ENCODE results near the gene CASZ1. TPM values are rescaled to one million over a fixed set of nuclear protein-coding genes. Genes with fewer than 3 reads are reported as not detected.

CASZ1 gene
- total RNA-seq, 1 experiment from 2014 or later = 12.6 TPM

GRCh38 chr1:10622910-10623685 lies 173.3 kb downstream of the CASZ1 start:
- BruUV-seq (replicated peaks) = no TSS peak
- H3K27ac Mint-ChIP-seq (ENCODE audit: unreplicated experiment) = no peak overlapping the region
- H3K4me3 Mint-ChIP-seq (ENCODE audit: low read depth, unreplicated experiment) = no peak overlapping the region
- no peaks in the 10 kb centered on the region for H3K9me3 Mint-ChIP-seq (ENCODE audit: low read depth, unreplicated experiment)
- intact Hi-C loops (cut with micrococcal nuclease; ENCODE audit: unreplicated experiment) = no loop called here
- H3K4me1 Mint-ChIP-seq (ENCODE audit: low read depth, unreplicated experiment) = no peaks in the 10 kb centered on the region
- TF ChIP-seq CTCF (IDR thresholded peaks at IDR 0.05; ENCODE audit: unreplicated experiment) = no peak
- DNase-seq = no peak
- no peaks in the 10 kb centered on the region for H3K27me3 Mint-ChIP-seq (ENCODE audit: unreplicated experiment)
- CTCF ChIA-PET = no interaction called here
- H3K36me3 Mint-ChIP-seq (ENCODE audit: insufficient read depth, unreplicated experiment) = no peaks in the 10 kb centered on the region

- no peaks in the 10 kb centered on the region for H3K36me3 Mint-ChIP-seq (ENCODE audit: insufficient read depth, unreplicated experiment)
- intact Hi-C loops (cut with micrococcal nuclease; ENCODE audit: unreplicated experiment) = no loop called here
- H3K4me3 Mint-ChIP-seq (ENCODE audit: low read depth, unreplicated experiment) = no peak overlapping the region
- CTCF ChIA-PET = no interaction called here
- no peak overlapping the region for H3K27ac Mint-ChIP-seq (ENCODE audit: unreplicated experiment)
- no peaks in the 10 kb centered on the region for H3K4me1 Mint-ChIP-seq (ENCODE audit: low read depth, unreplicated experiment)
- BruUV-seq (replicated peaks) = no TSS peak
- H3K9me3 Mint-ChIP-seq (ENCODE audit: low read depth, unreplicated experiment) = no peaks in the 10 kb centered on the region
- no peak for TF ChIP-seq CTCF (IDR thresholded peaks at IDR 0.05; ENCODE audit: unreplicated experiment)
- no peak for DNase-seq
- H3K27me3 Mint-ChIP-seq (ENCODE audit: unreplicated experiment) = no peaks in the 10 kb centered on the region
Measured at GRCh38 chr1:10621906-10622305, 174.5 kb downstream of the CASZ1 start.

GRCh38 chr1:10620776-10621175 lies 175.7 kb downstream of the CASZ1 start:
- H3K4me1 Mint-ChIP-seq (ENCODE audit: low read depth, unreplicated experiment) = no peaks in the 10 kb centered on the region
- intact Hi-C loops (cut with micrococcal nuclease; ENCODE audit: unreplicated experiment) = no loop called here
- H3K27me3 Mint-ChIP-seq (ENCODE audit: unreplicated experiment) = no peaks in the 10 kb centered on the region
- H3K27ac Mint-ChIP-seq (ENCODE audit: unreplicated experiment) = no peak overlapping the region
- no TSS peak for BruUV-seq (replicated peaks)
- no peaks in the 10 kb centered on the region for H3K36me3 Mint-ChIP-seq (ENCODE audit: insufficient read depth, unreplicated experiment)
- no peak overlapping the region for H3K4me3 Mint-ChIP-seq (ENCODE audit: low read depth, unreplicated experiment)
- H3K9me3 Mint-ChIP-seq (ENCODE audit: low read depth, unreplicated experiment) = no peaks in the 10 kb centered on the region
- CTCF ChIA-PET = no interaction called here
- DNase-seq = no peak
- TF ChIP-seq CTCF (IDR thresholded peaks at IDR 0.05; ENCODE audit: unreplicated experiment) = no peak

DNA sequence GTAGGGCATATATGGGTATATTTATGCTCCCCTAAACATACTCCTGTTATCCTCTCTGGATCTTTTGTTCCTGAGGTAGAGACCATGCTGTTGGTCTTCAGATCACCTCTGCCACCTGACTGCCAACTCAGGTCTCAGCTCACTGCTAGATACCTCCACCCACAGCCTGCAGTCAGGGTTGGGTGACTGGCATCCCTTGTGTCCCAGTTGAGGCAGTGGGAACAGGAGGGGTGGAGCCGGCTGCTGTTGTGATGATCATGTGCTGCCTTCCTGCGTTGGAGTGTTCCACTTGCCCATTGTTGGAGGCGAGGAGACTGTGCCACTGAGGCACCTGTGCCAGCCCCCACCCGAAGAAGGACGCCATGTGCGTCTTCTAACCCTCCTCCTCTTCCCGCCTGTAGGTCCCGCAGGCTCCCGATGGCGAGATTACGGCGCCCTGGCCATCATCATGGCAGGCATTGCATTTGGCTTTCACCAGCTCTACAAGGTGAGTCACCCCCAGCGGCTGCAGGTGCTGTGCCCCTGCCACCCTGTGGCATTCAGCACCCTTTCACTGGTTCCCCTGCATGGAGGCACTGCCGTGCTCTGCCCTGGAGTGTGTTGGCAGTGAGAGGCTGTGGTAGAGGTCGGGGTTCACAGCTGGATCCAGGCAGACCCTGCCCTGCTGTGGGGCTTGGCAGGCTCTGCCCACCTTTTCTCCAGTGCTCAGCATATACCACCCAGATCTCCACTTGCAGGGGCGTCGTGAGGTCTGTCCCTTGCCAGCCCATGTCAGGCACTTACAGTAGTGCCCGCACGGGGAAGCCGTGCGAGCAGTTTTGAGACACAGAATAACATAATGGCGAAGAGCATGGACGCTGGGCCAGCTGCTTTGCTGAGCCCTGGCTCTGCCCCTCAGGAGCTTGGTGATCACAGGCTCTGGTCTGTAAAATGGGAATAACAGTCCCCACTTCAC lies 178.2 kb downstream of the CASZ1 start:
- H3K9me3 Mint-ChIP-seq (ENCODE audit: low read depth, unreplicated experiment) = no peaks in the 10 kb centered on the region
- intact Hi-C loops (cut with micrococcal nuclease; ENCODE audit: unreplicated experiment) = no loop called here
- peaks cover 5% of the 10 kb centered on the region for H3K36me3 Mint-ChIP-seq (ENCODE audit: insufficient read depth, unreplicated experiment)
- no peak for TF ChIP-seq CTCF (IDR thresholded peaks at IDR 0.05; ENCODE audit: unreplicated experiment)
- DNase-seq = no peak
- CTCF ChIA-PET = no interaction called here
- H3K27ac Mint-ChIP-seq (ENCODE audit: unreplicated experiment) = no peak overlapping the region
- no peaks in the 10 kb centered on the region for H3K4me1 Mint-ChIP-seq (ENCODE audit: low read depth, unreplicated experiment)
- H3K4me3 Mint-ChIP-seq (ENCODE audit: low read depth, unreplicated experiment) = no peak overlapping the region
- no peaks in the 10 kb centered on the region for H3K27me3 Mint-ChIP-seq (ENCODE audit: unreplicated experiment)
- BruUV-seq (replicated peaks) = no TSS peak
